Kidney epithelial cell (primary cell): ENCODE results near the gene RMDN2. TPM values are rescaled to one million over a fixed set of nuclear protein-coding genes. Genes with fewer than 3 reads are reported as not detected.

Experiments
- DNase-seq: peaks from one replicate; pipeline ENCODE4 v3.0.0-alpha.2; 2010; ENCODE audit warnings: low read depth
- H3K27me3 ChIP-seq: 2 replicates; pipeline ENCODE4 v1.6.0; 2011; ENCODE audit warnings: low read length; ENCODE audit not compliant: control insufficient read depth, insufficient read depth
- H3K36me3 ChIP-seq: 2 replicates; pipeline ENCODE4 v1.5.1; 2011; ENCODE audit warnings: low read length; ENCODE audit not compliant: control insufficient read depth, insufficient read depth
- H3K4me3 ChIP-seq: 2 replicates; pipeline ENCODE4 v1.5.1; 2011; ENCODE audit warnings: low read depth, mild to moderate bottlenecking, control low read depth, low read length
- total RNA-seq: library from RNA; depleted of rRNA; stranded (reverse); fragments of >200 nt; gene quantifications from 2 replicates; pipeline ENCODE4 v1.2.3, GENCODE V29; 2015
- TF ChIP-seq, protein P1 (sequence below): IDR thresholded peaks from 2 replicates; pipeline ENCODE4 v1.5.1; 2011; ENCODE audit warnings: mild to moderate bottlenecking, moderate library complexity, low read length, control low read depth, inconsistent platforms; ENCODE audit not compliant: insufficient read depth, poor library complexity, severe bottlenecking

The RMDN2 gene
- total RNA-seq, 1 donor from 2014 or later, result 2.7 TPM

- TF ChIP-seq, protein P1, sequence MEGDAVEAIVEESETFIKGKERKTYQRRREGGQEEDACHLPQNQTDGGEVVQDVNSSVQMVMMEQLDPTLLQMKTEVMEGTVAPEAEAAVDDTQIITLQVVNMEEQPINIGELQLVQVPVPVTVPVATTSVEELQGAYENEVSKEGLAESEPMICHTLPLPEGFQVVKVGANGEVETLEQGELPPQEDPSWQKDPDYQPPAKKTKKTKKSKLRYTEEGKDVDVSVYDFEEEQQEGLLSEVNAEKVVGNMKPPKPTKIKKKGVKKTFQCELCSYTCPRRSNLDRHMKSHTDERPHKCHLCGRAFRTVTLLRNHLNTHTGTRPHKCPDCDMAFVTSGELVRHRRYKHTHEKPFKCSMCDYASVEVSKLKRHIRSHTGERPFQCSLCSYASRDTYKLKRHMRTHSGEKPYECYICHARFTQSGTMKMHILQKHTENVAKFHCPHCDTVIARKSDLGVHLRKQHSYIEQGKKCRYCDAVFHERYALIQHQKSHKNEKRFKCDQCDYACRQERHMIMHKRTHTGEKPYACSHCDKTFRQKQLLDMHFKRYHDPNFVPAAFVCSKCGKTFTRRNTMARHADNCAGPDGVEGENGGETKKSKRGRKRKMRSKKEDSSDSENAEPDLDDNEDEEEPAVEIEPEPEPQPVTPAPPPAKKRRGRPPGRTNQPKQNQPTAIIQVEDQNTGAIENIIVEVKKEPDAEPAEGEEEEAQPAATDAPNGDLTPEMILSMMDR, result no peak
Measured at GRCh38 chr2:38033646-38034045, 108.6 kb downstream of the RMDN2 start.

DNA sequence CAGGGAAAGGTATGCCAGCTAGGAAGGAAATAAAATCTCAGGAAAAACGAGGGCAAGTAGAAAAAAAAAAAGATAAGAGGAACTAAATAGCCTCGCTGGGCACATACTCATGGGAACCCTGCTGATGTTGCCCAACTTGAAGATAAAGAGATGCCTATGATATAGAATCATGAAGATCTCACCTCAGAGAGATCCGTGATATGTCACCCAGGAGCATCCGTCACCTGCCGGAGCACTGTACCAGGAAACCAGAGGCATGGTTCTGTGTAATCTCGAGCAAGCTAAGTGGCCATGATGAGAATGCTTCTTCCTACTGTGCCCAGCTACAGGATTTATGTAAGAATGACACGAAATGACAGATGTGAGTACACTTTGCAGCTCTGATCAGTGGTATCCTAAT lies 110.9 kb downstream of the RMDN2 start:
- no peak for DNase-seq
- TF ChIP-seq, protein P1, result no peak
- H3K36me3 ChIP-seq, result no peaks in the 10 kb centered on the region
- no peak overlapping the region for H3K4me3 ChIP-seq
- H3K27me3 ChIP-seq, result no peaks in the 10 kb centered on the region

More at GRCh38 chr2:38033646-38034045, 108.6 kb downstream of the RMDN2 start:
- DNase-seq, result no peak
- Histone ChIP-seq H3K27me3 (no peaks in the 10 kb centered on the region), H3K4me3 (no peak overlapping the region), H3K36me3 (no peaks in the 10 kb centered on the region)

DNA sequence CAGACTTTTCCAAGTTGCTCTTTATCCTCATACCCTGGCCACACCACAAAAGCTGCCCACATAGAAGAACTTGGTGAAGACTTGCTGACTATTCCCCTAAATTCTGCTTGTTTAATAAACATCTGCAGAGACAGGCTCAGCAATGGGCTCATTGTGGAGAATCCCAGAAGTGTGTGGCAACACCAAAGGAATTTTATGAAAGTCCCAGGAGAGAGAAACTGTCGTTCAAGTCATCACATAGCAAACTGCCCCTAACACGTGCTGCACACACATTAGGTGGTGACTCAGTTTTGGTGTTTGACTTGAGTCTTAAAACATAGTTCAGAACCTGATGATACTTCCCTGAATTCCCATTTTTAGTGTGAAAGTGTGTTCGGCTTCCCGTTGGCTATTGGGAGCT lies 112.2 kb downstream of the RMDN2 start:
- Histone ChIP-seq H3K4me3 (no peak overlapping the region), H3K36me3 (no peaks in the 10 kb centered on the region), H3K27me3 (no peaks in the 10 kb centered on the region)
- no peak for DNase-seq
- TF ChIP-seq, protein P1, result no peak

GRCh38 chr2:38037757-38038621 lies 112.9 kb downstream of the RMDN2 start:
- no peak for DNase-seq
- Histone ChIP-seq H3K36me3 (no peaks in the 10 kb centered on the region), H3K4me3 (peak overlapping the region; percentile 21), H3K27me3 (no peaks in the 10 kb centered on the region)
- TF ChIP-seq, protein P1, result peak; percentile 66

DNA sequence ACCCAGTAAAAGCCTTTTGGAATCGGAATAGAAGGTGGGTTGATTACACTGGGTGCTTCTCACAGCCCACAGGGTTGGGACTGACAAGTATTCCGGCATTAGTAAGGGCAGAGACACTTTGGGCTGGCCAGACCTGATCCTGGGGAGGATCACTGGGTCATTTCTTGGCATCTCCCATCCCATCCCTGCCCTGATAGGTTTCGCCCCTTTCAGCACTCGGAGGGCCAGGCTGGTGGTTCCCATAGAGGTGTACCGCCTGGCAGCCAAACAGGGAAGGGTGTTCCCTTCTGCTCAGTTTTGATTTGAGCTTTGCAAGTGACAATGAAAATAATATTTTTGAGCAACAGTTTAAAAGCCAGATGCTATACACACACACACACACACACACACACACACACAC lies 113.6 kb downstream of the RMDN2 start:
- H3K4me3 ChIP-seq, result no peak overlapping the region
- H3K27me3 ChIP-seq, result no peaks in the 10 kb centered on the region
- no peak for DNase-seq
- no peaks in the 10 kb centered on the region for H3K36me3 ChIP-seq
- TF ChIP-seq, protein P1, result no peak
